Measurements from ENCODE around the gene RPE65. TPM values are rescaled to one million over a fixed set of nuclear protein-coding genes. Genes with fewer than 3 reads are reported as not detected.

The RPE65 gene
- total RNA-seq, 2 experiments from 2014 or later: not detected

DNA sequence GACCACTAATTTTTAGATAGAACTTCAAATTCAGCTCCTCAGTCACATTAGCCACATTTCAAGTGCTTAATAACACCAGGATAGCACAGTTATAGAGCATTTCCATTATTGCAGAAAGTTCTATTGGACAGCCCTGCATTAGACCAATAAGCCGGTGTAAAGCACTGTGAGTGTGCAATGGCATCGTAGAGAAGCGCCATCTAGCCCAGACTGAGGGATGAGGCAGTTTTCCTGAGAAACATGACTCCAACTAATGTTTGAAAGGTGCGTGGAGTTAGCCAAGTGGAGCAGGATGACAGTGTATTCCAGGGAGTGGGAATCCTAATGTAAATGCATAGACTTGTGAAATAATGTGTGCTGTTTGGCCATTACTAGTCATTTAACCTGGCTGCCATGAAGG is 7.7 kb downstream of the RPE65 start:
- intact Hi-C loops (cut with micrococcal nuclease): loop anchor here (5.0 kb wide), 1 partner anchor 320 kb away; no protein-coding TSS in a partner anchor
- no peak for ATAC-seq
- POLR2A ChIA-PET: no interaction called here

DNA sequence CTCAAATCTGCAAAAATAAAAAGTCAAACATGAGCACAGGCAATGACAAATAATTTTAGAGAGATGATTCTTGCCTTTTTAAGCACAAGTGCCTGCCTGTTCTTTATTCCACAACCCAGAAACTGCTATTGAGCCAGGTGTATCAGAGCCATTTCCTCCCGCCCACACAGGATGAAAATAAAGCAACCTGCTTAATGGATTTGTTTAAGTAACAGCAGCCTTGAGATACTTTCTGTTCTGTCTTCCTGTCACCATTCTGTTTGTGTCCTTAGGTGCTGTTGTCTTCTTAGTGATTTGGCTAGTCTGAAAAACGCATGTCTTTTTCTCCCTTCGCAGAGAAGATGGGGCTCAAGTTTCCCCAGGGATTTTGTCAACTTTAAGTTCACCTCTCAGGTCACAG is 11.4 kb downstream of the RPE65 start:
- DNase-seq (no peak), ATAC-seq (no peak)
- Mint-ChIP-seq H3K4me1 (ENCODE audit: low read depth) (no peaks in the 10 kb centered on the region), H3K4me3 (no peak overlapping the region), H3K36me3 (ENCODE audit: low read depth) (no peaks in the 10 kb centered on the region), H3K9me3 (no peaks in the 10 kb centered on the region), H3K27ac (no peak overlapping the region), H3K27me3 (no peaks in the 10 kb centered on the region)
- ChIA-PET POLR2A (no interaction called here), CTCF (no interaction called here)
- TF ChIP-seq, protein P1, sequence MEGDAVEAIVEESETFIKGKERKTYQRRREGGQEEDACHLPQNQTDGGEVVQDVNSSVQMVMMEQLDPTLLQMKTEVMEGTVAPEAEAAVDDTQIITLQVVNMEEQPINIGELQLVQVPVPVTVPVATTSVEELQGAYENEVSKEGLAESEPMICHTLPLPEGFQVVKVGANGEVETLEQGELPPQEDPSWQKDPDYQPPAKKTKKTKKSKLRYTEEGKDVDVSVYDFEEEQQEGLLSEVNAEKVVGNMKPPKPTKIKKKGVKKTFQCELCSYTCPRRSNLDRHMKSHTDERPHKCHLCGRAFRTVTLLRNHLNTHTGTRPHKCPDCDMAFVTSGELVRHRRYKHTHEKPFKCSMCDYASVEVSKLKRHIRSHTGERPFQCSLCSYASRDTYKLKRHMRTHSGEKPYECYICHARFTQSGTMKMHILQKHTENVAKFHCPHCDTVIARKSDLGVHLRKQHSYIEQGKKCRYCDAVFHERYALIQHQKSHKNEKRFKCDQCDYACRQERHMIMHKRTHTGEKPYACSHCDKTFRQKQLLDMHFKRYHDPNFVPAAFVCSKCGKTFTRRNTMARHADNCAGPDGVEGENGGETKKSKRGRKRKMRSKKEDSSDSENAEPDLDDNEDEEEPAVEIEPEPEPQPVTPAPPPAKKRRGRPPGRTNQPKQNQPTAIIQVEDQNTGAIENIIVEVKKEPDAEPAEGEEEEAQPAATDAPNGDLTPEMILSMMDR (IDR thresholded peaks at IDR 0.05): no peak
- intact Hi-C loops (cut with micrococcal nuclease): no loop called here

More for the DNA sequence above, 7.7 kb downstream of the RPE65 start:
- Mint-ChIP-seq H3K27me3 (no peaks in the 10 kb centered on the region), H3K36me3 (ENCODE audit: low read depth) (no peaks in the 10 kb centered on the region), H3K9me3 (no peaks in the 10 kb centered on the region), H3K4me3 (no peak overlapping the region), H3K27ac (no peak overlapping the region), H3K4me1 (ENCODE audit: low read depth) (no peaks in the 10 kb centered on the region)
- CTCF ChIA-PET: interaction anchor here (0.8 to 1.0 kb wide), 3 partner anchors 22 to 677 kb away, joined by 3 read pairs; no protein-coding TSS in a partner anchor
- no peak for DNase-seq
- TF ChIP-seq, protein P1 (IDR thresholded peaks at IDR 0.05): no peak

DNA sequence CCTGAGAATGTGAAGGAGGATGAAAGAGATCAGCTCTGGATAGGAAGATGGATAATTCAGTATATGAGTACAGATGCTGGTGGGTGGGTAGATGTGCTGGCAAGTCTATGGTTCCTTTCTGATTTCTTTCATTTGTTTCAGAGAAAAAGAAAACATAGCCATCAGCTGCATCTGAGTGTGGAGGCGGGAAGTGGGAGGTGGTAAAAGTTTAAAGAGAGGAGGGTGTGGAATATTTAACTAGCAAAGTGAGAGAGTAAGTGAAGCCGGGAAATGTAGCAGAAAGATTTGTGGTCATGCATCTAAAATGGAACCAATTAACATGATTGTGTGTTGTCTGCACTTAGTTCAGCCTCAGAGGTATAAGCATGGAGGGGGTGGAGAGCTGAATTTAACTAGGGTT is 16.4 kb downstream of the RPE65 start:
- Mint-ChIP-seq H3K27ac (no peak overlapping the region), H3K4me1 (ENCODE audit: low read depth) (no peaks in the 10 kb centered on the region), H3K4me3 (no peak overlapping the region), H3K27me3 (no peaks in the 10 kb centered on the region), H3K9me3 (no peaks in the 10 kb centered on the region), H3K36me3 (ENCODE audit: low read depth) (no peaks in the 10 kb centered on the region)
- DNase-seq (no peak), ATAC-seq (no peak)
- TF ChIP-seq, protein P1 (IDR thresholded peaks at IDR 0.05): no peak
- ChIA-PET CTCF (no interaction called here), POLR2A (no interaction called here)
- intact Hi-C loops (cut with micrococcal nuclease): no loop called here

DNA sequence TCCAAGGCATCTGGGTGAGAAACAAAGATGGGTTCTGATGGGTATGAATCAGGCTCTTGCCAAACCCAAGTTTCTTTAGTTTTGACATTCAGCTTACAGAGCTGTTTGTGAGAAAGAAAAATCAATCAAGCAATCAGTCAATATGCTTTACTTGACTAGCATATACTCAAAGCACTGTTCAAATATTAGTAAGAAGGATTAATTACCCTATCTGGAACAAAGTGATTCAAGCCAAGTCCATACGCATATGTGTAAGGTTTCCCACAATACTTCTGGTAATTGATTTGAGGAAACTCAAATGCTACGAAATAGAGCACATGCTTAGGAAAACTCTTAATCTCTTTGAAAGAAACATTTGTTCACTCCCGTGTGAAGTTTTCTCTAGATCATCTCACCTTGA is 18.7 kb downstream of the RPE65 start:
- Mint-ChIP-seq H3K27me3 (no peaks in the 10 kb centered on the region), H3K36me3 (ENCODE audit: low read depth) (no peaks in the 10 kb centered on the region), H3K4me1 (ENCODE audit: low read depth) (no peaks in the 10 kb centered on the region), H3K9me3 (no peaks in the 10 kb centered on the region), H3K4me3 (no peak overlapping the region), H3K27ac (no peak overlapping the region)
- no peak for ATAC-seq
- TF ChIP-seq, protein P1 (IDR thresholded peaks at IDR 0.05): no peak
- CTCF ChIA-PET: no interaction called here
- intact Hi-C loops (cut with micrococcal nuclease): no loop called here
- POLR2A ChIA-PET: no interaction called here
- DNase-seq: no peak

DNA sequence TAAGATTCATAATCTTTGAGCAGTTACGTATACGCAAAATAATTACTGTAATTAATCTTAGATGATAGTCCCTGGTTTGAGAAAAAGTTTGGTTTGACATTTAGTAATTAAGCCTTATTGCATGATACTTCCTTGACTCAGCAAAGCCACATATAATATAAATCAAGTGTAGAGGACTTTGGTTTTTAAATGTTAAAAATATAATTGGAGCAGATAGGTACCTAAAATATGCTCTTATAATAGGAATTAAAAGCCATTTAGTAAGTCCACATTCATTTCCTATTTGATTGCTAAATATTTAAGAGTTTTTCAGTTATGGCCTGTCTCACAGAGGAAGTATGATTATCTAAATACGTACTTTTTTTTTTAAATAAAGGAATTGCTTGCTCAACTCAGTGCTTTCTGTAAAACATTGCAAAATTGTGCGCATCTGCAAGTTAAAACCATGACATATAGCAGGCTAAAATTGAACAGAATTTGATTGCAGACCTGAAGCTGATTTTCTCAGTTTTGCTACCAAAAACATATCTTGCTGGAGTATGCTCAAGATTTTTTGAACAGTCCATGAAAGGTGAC is 20.4 kb downstream of the RPE65 start:
- Mint-ChIP-seq H3K36me3 (ENCODE audit: low read depth) (no peaks in the 10 kb centered on the region), H3K27me3 (no peaks in the 10 kb centered on the region), H3K9me3 (no peaks in the 10 kb centered on the region), H3K4me1 (ENCODE audit: low read depth) (no peaks in the 10 kb centered on the region), H3K27ac (no peak overlapping the region), H3K4me3 (no peak overlapping the region)
- DNase-seq (no peak), ATAC-seq (no peak)
- CTCF ChIA-PET: no interaction called here
- intact Hi-C loops (cut with micrococcal nuclease): no loop called here
- POLR2A ChIA-PET: no interaction called here
- TF ChIP-seq, protein P1 (IDR thresholded peaks at IDR 0.05): no peak

All from activated CD8-positive, alpha-beta T cell treated with anti-CD3 and anti-CD28 coated beads for 36 hours (primary cell).